ENCODE data around the gene MYO9A. TPM values are rescaled to one million over a fixed set of nuclear protein-coding genes. Genes with fewer than 3 reads are reported as not detected.

Gene MYO9A
- polyA plus RNA-seq, 3 donors = 3.9 to 6.6 (median 5.0) TPM

DNA sequence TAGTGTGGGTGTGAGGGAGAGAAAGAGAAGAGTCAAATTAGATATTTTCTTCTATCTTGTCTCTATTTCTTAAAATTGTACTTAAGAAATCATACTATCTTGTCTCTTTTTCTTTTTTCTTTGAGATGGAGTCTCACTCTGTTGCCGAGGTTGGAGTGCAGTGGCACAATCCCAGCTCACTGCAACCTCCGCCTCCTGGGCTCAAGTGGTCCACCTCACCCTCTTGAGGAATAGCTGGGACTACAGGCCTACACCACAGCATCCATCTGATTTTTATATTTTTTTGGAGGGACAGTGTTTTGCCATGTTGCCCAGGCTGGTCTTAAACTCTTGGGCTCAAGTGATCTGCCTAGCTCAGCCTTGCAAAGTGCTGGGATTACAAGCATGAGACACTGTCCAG lies 104.2 kb downstream of the MYO9A start:
- DNase-seq = no peak
- Histone ChIP-seq H3K79me2 (ENCODE audit: insufficient read depth, low read length) (no peaks in the 10 kb centered on the region), H3K27ac (ENCODE audit: low read depth in 1 of 2, low read length in 2 of 2) (no peak overlapping the region), H3K27me3 (ENCODE audit: control insufficient read depth in 2 of 2, insufficient read depth in 2 of 2, low read length in 2 of 2) (no peaks in the 10 kb centered on the region), H3K9ac (ENCODE audit: insufficient read depth, low read length, poor library complexity, severe bottlenecking) (no peak overlapping the region), H3K4me1 (ENCODE audit: control insufficient read depth in 1 of 2, insufficient read depth in 2 of 2, low read length in 2 of 2) (no peaks in the 10 kb centered on the region), H4K20me1 (ENCODE audit: insufficient read depth, low read length) (no peaks in the 10 kb centered on the region), H3K9me3 (replicated peaks in 1 of 2; ENCODE audit: control insufficient read depth in 1 of 2, insufficient read depth in 1 of 2, low read length in 2 of 2) (no peaks in the 10 kb centered on the region), H2AFZ (ENCODE audit: insufficient read depth, low read depth, low read length, poor library complexity, severe bottlenecking) (no peak overlapping the region), H3K36me3 (replicated peaks in 1 of 2; ENCODE audit: control insufficient read depth in 1 of 2, insufficient read depth in 2 of 2, low read length in 2 of 2) (peaks cover 0 to 4% of the 10 kb centered on the region in 2 donors), H3K4me3 (replicated peaks in 1 of 3; ENCODE audit: low read depth in 2 of 3, low read length in 3 of 3) (no peak overlapping the region), H3K4me2 (replicated peaks; ENCODE audit: extremely low read depth, low read length, poor library complexity, severe bottlenecking) (no peak overlapping the region)
- Mint-ChIP-seq H3K9me3 (no peaks in the 10 kb centered on the region), H3K36me3 (peaks cover 9 to 17% of the 10 kb centered on the region in 2 donors), H3K27me3 (ENCODE audit: low read depth in 3 of 3) (no peaks in the 10 kb centered on the region), H3K27ac (no peak overlapping the region), H3K4me1 (no peaks in the 10 kb centered on the region), H3K4me3 (no peak overlapping the region)
- intact Hi-C loops (cut with micrococcal nuclease) = no loop called here
- TF ChIP-seq, protein P1, sequence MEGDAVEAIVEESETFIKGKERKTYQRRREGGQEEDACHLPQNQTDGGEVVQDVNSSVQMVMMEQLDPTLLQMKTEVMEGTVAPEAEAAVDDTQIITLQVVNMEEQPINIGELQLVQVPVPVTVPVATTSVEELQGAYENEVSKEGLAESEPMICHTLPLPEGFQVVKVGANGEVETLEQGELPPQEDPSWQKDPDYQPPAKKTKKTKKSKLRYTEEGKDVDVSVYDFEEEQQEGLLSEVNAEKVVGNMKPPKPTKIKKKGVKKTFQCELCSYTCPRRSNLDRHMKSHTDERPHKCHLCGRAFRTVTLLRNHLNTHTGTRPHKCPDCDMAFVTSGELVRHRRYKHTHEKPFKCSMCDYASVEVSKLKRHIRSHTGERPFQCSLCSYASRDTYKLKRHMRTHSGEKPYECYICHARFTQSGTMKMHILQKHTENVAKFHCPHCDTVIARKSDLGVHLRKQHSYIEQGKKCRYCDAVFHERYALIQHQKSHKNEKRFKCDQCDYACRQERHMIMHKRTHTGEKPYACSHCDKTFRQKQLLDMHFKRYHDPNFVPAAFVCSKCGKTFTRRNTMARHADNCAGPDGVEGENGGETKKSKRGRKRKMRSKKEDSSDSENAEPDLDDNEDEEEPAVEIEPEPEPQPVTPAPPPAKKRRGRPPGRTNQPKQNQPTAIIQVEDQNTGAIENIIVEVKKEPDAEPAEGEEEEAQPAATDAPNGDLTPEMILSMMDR (IDR thresholded peaks at IDR 0.05) = no peak
- WGBS (ENCODE audit: insufficient coverage) = 94% methylated on average over 2 of the region's 2 CpGs

DNA sequence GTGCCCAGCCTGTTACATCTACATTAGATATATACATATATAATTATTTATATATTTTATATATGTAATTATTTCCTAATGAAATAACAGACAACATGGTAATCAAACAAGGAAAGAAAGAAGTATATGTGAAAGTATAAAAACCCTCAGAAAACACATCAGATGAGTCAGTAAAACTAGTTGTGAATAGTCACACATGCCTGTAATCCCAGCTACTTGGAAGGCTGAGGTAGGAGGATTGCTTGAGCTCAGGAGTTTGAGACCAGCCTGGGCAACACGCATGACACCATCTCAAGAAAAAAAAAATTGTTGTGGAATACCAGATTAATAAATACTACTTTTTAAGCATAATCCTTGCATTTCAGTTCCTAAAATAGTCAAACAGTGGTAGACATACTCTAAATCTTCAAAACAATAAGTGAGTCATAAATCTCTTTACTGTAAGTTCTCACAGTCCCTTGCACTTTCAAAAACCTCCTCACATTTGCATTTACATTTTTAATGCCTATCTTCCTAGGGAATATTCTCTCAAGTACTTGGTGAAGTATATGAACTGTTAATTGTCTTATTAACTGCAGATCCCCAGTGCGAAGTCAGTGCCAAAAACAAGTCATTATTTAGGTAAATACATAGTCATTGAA lies 106.5 kb downstream of the MYO9A start:
- no peaks in the 10 kb centered on the region for H3K4me1 ChIP-seq (ENCODE audit: control insufficient read depth in 1 of 2, insufficient read depth in 2 of 2, low read length in 2 of 2)
- TF ChIP-seq, protein P1 (IDR thresholded peaks at IDR 0.05) = no peak
- no peaks in the 10 kb centered on the region for H3K4me1 Mint-ChIP-seq
- H3K36me3 ChIP-seq (replicated peaks in 1 of 2; ENCODE audit: control insufficient read depth in 1 of 2, insufficient read depth in 2 of 2, low read length in 2 of 2) = peaks cover 2 to 20% of the 10 kb centered on the region in 2 donors
- no peaks in the 10 kb centered on the region for H3K9me3 ChIP-seq (replicated peaks in 1 of 2; ENCODE audit: control insufficient read depth in 1 of 2, insufficient read depth in 1 of 2, low read length in 2 of 2)
- H3K27me3 Mint-ChIP-seq (ENCODE audit: low read depth in 3 of 3) = no peaks in the 10 kb centered on the region
- H3K79me2 ChIP-seq (ENCODE audit: insufficient read depth, low read length) = no peaks in the 10 kb centered on the region
- WGBS (ENCODE audit: insufficient coverage) = no CpG with 5 or more reads among the region's 2 CpGs
- no peak for DNase-seq
- H3K27ac Mint-ChIP-seq = no peak overlapping the region
- no peak overlapping the region for H3K4me3 ChIP-seq (replicated peaks in 1 of 3; ENCODE audit: low read depth in 2 of 3, low read length in 3 of 3)
- H3K27me3 ChIP-seq (ENCODE audit: control insufficient read depth in 2 of 2, insufficient read depth in 2 of 2, low read length in 2 of 2) = no peaks in the 10 kb centered on the region
- H3K4me3 Mint-ChIP-seq = no peak overlapping the region
- peaks cover 18 to 33% of the 10 kb centered on the region in 2 donors for H3K36me3 Mint-ChIP-seq
- no peak overlapping the region for H2AFZ ChIP-seq (ENCODE audit: insufficient read depth, low read depth, low read length, poor library complexity, severe bottlenecking)
- H4K20me1 ChIP-seq (ENCODE audit: insufficient read depth, low read length) = no peaks in the 10 kb centered on the region
- intact Hi-C loops (cut with micrococcal nuclease) = no loop called here
- no peak overlapping the region for H3K4me2 ChIP-seq (replicated peaks; ENCODE audit: extremely low read depth, low read length, poor library complexity, severe bottlenecking)
- no peaks in the 10 kb centered on the region for H3K9me3 Mint-ChIP-seq
- no peak overlapping the region for H3K9ac ChIP-seq (ENCODE audit: insufficient read depth, low read length, poor library complexity, severe bottlenecking)
- no peak overlapping the region for H3K27ac ChIP-seq (ENCODE audit: low read depth in 1 of 2, low read length in 2 of 2)
